Measurements from ENCODE around the gene TRAF5.

- TF ChIP-seq CTCF (IDR thresholded peaks at IDR 0.05): no peak
- no peak for TF ChIP-seq POLR2A (IDR thresholded peaks at IDR 0.05)
Measured at GRCh38 chr1:211358685-211359084, 32.1 kb downstream of the TRAF5 start.
